Middle frontal gyrus (tissue), 1 donor: Measurements from ENCODE around the gene GRAPL.
"Not testable (repeated sequence)": the region's sequence is repeated elsewhere in the genome, so short reads cannot be mapped to it uniquely, and the experiment has no call there.

Source experiments
- DNase-seq: peaks from one replicate; pipeline ENCODE4 v3.0.0-alpha.2; 2015; ENCODE audit warnings: low spot score; ENCODE audit errors: extremely low spot score

Gene GRAPL

GRCh38 chr17:19127148-19127980 lies at the start of gene GRAPL:
Gene GRAPL (plus strand): TSS chr17:19127589. CDS start chr17:19127620, 31 bp downstream.
- DNase-seq: not testable (repeated sequence)

DNA sequence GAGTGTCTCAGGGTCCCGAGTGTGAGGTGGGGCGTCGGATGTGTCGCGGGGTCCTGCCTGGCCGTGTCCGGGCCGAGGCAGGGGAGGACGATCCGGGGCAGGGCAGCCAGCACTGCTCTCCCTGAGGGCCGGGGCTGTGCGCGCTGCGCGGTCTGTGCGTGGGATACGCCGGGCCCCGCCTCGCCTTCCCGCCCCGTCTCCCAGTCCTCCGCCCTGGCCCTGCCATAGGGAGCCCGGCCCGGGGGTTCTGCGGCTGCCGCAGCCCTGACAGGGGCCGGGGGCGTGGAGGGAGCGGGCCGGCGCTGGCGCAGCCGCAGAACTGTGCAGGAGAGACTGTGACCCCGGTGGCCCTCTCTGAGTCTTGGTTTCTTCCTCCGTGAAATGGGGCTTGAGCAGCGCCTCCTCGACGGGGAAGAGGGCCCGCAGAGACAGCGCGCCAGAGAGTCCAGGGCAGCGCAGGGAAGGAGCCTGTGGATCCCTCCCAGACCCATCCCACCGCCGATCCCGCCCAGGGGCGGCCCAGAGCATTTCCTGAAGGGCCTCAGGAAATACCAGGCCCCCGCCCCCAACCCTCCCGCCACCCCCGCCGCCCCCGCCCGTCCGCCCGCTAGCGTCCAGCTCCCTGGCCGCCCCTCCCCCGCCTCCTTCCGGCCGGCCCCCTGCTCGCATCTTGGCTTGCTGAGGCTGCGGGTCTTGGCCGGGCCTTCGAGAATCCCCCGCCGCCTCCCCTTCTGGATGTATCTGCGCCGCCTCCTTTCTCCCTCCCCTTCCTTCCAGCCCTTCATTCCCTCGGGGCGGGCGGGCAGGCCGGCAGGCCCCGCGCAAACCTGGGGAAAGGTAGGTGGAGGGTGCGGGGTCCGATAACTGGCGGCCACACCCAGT lies 38.3 kb upstream of the GRAPL start:
- DNase-seq: not testable (repeated sequence)

DNA sequence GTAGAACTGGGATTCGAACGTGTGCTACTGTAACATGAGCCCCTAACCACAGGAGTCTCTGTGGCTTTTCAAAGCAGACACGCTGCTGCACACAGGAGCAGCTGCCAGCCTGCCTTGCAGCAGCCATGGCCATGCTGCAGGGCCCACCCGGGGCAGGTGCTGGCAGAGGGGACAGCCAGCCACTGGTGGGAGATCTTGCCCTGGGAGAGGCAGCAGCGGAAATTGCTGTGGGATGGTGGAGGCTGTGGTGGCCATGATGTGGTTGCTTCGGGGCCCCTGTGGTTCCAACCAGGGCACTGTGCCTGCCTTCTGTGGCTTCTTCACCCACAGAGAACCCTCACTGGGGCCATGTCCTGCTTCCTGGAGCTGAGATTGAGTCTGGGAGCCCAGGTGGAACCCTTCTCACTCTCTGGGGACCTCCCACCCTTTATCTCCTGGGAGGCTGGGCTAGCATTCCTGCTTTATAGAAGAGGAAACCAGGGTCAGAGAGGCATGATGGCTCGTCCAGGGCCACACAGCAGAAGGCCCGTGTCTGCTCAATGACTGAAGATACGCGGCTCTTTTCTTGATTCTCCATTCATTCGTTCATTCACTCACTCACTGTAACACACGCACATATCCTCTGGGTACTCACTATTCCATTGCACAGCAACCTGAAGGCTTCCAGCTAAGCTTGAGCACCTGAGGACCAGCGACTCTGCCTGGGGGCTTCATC lies 37.2 kb upstream of the GRAPL start:
- not testable (repeated sequence) for DNase-seq

DNA sequence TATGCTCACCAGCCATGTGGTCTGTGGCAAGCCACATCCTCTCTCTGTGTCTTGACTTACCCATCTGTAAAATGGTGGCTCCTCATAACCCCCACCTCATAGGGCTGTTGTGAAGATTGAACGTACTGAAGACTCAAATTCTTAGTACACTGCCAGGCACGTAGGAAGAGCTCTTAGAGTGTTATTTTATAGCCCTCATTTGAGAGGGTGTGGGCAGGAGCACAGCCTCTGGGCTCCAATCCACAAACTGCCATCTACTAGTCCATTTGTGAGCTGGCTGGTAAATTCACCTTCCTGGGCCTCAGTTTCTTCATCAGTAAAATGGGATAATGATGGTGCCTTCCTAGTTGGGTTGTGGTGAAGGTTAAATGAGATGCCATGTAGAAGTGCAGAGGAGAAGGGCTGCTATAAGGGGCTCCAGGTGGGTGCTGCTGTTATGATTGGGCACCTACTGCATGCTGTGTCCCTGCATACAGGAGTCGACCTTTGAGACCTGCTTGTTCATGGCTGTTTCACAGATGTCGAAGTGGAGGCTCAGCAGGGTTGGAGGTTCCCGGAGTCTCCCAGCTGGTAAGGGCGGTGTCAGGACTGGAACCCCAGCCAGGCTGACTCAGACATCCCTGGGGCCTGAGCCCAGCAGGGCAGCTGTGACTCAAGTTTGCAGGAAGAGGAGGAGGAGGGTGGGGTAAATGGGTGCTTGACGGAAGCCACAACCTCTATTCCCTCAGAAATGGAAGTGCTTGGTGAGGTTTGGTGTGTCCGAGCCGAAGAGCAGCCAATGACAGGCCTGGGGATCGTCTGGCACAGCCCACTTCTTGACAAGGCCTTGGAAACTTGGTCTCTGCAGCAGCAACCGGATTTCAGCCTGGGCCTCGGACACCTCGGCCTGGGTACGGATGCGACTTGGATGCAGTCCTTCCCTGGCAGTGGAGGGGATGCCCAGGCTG lies 34.4 kb upstream of the GRAPL start:
- DNase-seq: not testable (repeated sequence)

- DNase-seq: not testable (repeated sequence)
These were observed 33.5 kb upstream of the GRAPL start for GRCh38 chr17:19093684-19094438.

DNA sequence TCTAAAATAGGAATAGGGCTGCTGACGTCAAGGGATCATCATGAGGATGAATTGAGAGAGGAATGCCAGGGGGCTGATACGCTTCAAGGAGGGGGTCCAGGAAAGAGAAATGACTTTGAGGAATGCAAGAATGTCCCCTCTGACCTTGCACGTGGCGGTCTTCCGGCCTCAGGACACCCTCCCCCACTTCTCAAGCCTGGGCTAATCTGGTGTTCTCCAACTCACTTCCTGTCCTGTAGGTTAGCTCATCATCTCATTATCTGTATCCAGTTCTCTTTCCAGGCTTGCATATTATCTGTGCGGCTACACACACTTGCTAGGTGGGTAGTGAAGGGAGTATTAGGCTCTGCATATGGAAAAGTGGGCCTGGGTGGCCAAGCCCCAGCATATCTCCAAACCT lies 18.9 kb upstream of the GRAPL start:
- not testable (repeated sequence) for DNase-seq

DNA sequence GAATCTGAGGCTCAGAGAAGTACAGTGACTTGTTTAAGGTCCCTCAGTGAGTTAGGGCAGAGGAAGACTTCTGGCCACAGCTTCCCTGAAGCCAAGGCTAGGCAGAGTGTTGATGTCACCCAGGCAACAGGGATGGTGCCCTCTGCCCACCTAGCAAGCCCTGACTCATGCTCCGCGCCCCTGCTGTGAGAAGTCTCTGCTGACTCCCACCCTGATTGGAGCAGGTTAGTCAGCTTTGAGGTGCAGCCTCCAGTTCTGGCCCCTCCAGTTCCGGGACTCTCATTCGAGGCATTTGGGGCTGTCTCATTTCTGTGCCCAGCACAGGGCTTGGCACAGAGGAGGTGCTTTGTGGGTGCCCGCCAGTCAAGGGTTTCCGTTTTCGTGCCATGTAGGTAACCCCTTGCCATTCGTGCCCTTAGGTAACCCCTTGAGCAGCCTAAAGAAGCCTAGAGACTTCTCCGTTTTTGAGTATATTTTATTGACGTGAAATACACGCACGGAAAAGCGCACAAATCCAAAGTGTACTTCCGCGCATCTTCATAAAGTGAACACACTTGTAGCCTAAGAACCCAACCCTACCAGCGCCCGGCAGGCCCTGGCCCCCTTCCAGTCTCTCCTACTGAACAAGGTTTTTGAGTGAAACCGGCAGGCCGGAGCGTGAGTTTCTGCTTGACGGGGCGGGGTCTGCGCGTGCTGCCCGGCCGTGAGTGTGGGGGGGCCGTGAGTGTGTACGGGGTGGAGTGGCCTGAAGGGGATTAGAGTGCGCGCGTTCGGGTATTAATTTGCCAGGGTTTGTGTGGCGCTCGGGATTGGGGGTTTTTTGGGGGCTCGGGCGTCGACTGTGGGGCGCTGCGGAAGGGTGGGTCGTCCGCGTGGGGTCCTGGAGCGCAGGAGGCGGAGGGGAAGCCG lies 16.9 kb upstream of the GRAPL start:
- not testable (repeated sequence) for DNase-seq

- peak; percentile 2 for DNase-seq
These were observed 16.2 kb upstream of the GRAPL start for GRCh38 chr17:19111111-19111711.

GRCh38 chr17:19111801-19112458 lies 15.5 kb upstream of the GRAPL start:
- not testable (repeated sequence) for DNase-seq

DNA sequence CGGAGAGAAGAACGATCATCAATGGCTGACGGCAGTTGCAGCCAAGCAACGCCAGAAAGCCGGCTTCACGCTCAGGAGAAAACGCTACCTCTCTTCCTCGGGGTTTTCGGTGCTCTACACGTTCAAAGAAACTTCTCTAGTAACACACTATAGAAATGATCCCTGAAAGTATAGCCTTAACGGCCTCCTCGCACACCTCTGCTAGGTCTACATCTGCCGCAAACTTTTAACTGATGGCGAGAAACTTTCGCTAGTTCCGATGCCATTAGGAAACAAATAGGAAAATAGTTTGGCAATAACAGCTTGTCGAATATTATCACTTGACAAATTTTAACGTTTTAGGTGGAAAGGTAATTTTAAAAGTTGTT lies 14.9 kb upstream of the GRAPL start:
- not testable (repeated sequence) for DNase-seq

DNA sequence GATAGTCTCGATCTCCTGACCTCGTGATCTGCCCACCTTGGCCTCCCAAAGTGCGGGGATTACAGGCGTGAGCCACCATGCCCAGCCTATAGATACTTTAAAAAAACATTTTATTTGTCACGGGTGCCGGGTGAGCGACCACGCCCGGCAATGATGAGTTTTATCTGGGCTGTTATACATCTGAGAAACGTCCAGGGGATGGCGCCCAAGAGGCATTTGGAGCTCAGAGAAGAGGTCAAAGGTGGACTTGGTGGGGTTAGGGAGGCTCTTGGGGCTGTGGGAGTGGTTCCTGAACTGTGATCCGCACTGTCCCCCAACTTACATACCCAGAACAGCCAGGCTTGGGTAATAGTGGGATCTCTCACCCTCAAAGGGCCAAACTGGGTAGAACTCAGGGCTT lies 8.7 kb upstream of the GRAPL start:
- not testable (repeated sequence) for DNase-seq

GRCh38 chr17:19125289-19125688 lies 2.1 kb upstream of the GRAPL start:
- not testable (repeated sequence) for DNase-seq

GRCh38 chr17:19129500-19129899 lies 2.1 kb downstream of the GRAPL start:
- DNase-seq: not testable (repeated sequence)

DNA sequence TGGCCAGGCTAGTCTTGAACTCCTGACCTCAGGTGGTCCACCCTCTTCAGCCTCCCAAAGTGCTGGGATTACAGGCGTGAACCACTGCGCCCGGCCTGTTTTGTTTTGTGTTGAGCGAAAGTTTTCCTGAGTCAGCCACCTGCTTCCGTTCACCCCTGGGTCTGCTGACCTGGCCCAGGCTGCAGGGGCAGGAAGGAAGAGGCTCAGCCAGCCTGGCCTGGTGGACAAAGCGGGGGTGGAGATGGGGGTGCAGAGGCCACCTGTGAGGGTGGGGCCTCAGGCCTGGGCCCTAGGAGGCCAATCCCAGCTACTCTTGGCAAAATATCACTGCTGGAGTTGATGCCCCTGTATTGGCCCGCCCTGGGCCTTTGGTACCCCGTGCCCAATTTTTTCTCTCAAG lies 3.7 kb downstream of the GRAPL start:
- not testable (repeated sequence) for DNase-seq

DNA sequence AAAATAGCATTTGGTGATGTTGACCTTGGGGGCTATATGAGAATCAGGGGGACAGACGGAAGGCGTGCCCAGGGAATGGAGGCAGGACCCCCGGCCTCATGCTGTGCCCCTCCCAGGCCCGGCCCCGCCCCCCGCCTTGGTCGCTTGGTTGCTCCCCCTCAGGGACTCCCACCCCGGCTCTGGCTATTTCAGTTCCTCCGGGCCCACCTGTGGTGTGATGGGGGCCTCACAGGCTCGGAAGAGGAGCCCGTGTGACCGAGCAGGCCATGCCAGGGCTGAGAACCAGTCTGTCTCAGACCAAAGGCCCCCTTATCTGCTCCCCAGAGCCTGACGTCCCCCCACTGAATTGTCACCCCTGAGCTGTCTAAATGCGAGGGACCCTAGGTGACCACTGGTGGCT lies 4.4 kb downstream of the GRAPL start:
- not testable (repeated sequence) for DNase-seq

GRCh38 chr17:19133793-19134192 lies 6.4 kb downstream of the GRAPL start:
- not testable (repeated sequence) for DNase-seq

DNA sequence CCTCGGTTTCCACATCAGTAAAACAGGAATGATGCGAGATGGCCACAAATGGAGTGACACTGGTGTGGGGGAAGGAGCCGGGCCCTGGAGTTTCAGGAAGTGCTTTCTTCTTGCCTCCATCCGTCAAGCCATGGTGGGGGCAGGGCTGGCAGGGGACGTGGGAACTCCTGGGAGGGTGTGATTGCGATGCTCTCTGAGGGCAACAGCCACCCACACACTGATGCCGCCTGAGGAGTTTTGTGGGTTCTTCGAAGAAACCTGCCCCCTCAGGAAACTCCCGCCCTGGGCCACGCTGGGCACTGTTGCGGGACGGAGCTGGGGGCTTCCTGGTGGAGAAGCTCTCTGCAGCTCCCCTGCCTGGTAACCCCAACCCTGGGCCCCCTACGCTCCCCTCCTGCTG lies 8.0 kb downstream of the GRAPL start:
- not testable (repeated sequence) for DNase-seq

DNA sequence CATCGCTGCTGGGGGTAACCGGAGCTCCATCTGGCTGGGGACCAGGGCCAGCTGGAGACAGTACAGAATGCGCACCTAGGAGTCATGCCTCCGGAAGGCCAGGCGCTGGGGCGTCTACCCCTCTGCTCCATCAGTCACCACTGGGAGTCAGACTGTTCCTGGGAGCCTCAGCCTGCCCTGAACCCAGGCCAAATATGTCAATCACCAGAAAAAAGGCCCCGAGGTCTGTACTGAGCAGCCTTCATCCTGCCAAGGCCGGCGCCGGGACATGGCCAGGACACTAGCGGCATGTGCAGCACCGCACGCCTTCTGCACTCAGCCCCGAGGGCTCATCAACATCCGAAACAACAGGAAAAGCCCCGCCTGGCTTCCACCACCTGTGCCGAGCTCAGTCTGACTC lies 8.7 kb downstream of the GRAPL start:
- not testable (repeated sequence) for DNase-seq
